GOT3 (cell line): ENCODE data around the gene FIBIN.
"Not testable (repeated sequence)": the region's sequence is repeated elsewhere in the genome, so short reads cannot be mapped to it uniquely, and the experiment has no call there.

Source experiments
- DNase-seq: peaks from one replicate; lab custom pipeline; 2025; ENCODE audit warnings: mixed read lengths; lab: John Stamatoyannopoulos, UW

Gene FIBIN

GRCh38 chr11:26993965-26994457, at the start of gene FIBIN:
Gene FIBIN, plus strand, starts transcription at chr11:26994112. Its CDS starts 415 bp downstream, at chr11:26994527.
- peak; percentile 9 for DNase-seq

DNA sequence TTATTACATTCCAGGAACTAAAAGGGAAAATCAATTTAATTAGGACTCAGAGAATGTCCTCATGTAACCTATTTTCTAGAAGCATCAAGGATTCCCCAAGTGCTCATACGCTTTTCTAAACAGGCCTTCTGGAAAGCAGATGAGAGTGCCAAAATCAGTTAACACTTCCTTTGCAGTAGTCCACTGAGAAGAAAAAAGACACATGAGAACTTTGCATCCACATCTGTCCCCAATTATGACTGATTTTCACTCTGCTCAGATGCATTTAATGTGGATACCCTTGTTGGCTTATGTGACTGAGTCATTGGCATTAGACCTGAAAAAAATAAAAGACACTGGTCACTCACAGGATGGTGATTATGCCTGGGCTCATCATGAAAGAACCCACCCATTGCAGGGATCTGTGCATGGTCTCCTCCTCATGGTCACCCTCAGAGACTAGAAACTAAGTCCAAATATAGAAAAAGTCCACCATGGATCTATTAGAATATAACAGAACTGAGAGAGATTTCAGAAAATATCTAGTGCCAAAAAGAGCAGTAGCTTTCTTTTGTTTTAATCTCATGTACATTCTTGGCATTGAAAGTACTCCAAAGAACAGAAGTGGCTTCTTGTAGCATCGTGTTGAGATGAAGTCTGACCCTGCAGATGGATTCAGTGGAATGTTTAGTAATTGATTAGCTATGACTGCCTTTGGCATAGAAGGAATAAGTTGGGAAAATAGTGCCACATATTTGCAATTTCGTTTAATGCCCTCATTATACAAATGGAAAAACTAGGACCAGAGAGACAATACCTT, 48.8 kb upstream of the FIBIN start:
- DNase-seq = no peak

- DNase-seq = no peak
Observed at GRCh38 chr11:26946257-26946716, 47.6 kb upstream of the FIBIN start.

DNA sequence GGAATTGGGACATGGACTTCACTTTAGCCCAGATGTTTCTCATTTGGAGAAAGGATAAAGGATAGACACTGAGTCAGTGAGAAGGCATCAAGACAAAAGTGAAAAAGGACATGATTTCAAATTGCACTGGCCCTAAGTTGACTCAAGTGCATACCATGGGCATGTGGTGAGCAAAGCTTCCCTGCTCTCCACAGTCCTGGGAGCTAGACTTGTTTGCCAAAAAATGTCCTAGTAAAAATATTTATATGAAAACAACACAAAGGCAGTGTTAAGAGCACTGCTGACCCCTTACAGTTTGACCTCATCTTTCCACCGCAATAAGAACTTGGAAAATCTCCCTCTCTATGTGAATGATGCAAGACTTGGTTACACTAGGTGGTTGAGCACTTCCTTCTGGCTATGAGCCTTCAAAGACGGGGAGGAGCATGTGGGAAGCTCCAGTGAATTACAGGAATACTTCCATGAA, 46.5 kb upstream of the FIBIN start:
- peak; percentile 15 for DNase-seq

DNA sequence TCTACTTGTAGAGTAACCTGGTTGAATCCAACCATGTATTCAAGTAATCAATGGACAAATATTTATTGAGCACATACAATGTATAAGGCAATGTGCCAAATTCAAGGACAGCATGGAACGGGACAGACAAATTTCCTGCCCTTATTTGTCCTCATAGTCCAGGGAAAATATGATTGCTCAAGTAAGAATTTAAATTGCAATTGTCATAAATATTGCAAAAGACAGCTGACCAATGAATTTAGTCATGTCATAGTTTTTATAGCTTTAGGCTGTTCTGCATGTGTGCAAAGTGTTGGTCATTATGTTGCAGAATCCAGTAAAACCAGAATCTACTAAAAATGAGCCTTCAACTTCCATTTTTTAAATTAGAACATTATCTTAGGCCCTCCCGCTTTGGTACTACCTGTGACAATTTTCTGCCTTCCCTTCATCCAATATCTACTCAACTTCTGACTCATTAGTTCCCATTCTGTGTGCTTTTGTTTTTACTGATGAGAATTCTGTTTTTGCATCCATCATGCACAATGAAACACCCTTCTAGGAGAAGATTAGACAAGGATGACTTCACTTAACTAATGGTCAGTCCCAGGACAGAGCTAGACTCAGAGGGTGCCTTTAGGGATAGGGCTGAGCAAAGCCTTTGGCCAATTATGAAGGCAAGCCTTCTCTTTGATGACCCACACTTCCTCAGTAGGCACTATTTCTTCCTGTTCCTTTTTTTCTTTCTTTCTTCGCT, 45.8 kb upstream of the FIBIN start:
- DNase-seq = no peak

- DNase-seq = no peak
Observed at GRCh38 chr11:26948881-26949280, 45.0 kb upstream of the FIBIN start.

DNA sequence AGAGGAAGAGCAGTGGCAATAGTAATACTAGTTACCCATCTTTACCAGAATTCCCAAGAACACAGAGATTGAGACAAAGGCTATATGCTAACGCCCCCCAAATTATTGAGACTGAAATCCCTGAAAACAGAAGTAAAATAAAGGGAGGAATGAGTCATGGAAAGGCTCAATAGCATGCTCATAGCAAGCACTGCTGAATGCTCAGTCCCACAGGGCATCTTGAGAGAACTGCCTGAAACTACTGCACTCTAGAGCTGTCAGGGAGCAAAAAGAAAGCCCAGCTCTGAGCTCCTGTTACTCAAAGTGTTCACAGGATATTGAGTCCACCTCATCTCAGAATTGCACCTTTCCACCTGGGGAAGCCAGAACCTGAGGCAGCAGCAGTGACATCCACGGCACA, 44.1 kb upstream of the FIBIN start:
- DNase-seq = no peak

- no peak for DNase-seq
Observed at GRCh38 chr11:26950260-26950719, 43.6 kb upstream of the FIBIN start.

DNA sequence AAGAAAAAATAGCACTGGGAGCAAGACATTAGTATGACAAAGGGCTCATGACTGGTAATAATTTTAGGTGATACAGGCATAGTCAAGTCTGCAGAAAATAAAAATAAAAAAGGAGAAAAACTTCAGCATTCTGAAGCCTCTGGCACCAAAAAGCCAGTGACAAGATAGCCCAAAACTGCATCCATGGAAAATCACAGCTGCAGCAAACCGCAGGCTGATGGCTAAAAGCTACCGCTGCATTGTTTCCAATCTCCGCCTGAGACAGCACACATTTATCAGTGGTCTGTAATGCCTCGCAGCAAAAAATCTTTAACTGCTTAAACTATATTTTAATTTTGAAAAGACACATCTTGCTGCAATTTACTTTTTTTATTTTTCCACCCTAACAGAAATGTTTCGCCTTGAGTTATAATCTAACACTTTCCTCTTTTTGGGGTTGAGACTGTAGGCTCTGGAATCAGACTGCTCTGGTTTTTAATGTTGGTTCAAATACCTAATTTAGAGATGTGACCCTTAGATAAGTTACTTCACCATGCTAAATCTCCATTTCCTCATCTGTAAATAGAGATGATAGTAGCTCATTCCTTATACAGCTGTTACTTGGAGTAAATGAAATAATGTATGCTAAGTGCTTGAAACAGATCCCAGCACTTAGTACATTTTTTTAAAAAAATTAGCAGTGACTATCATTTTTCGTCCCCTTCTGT, 42.0 kb upstream of the FIBIN start:
- DNase-seq = no peak

GRCh38 chr11:26953770-26954392, 40.0 kb upstream of the FIBIN start:
- no peak for DNase-seq

- no peak for DNase-seq
Observed at GRCh38 chr11:26958005-26958701, 35.8 kb upstream of the FIBIN start.

- no peak for DNase-seq
Observed at GRCh38 chr11:26958702-26959049, 35.2 kb upstream of the FIBIN start.

GRCh38 chr11:26960281-26960680, 33.6 kb upstream of the FIBIN start:
- DNase-seq = no peak

DNA sequence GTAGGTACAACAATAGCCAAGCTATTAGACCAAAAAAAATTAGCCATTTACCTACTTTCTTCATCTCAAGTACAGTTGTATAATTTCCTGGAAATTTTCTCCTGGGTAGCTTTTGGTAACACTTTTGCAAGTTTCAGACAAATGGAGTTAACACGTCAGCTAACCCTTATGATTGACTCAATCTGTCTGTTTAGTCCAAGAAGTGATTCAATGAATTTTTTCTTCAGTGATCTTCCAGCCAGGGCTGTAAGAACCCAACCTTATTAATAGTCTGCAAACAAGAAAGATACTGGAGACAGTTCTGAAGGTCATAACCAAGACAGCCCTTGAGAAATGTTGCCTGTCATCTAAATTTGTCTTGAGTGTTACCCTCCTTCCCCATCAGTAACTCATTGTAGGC, 30.1 kb upstream of the FIBIN start:
- DNase-seq = no peak

DNA sequence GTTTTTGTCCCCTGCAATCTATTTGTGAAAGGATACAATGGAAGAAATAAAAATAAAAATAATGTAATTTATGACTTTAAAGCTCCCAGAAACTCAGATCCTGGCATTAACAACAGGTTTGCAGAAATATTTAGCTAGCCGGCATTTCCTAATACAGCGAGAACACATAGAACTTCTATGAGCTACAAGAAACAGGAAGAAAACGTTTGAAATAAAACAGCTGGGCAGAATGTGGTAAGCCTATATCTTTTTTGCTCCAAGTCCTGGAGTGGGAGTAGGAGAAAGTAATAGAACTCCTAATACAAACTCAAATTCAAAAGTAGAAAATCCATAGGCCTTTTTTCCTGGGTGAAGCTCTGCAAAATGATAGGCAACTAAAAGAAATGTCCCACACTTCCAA, 29.6 kb upstream of the FIBIN start:
- DNase-seq = no peak

- not testable (repeated sequence) for DNase-seq
Observed at GRCh38 chr11:26964847-26965485, 28.9 kb upstream of the FIBIN start.

- DNase-seq = no peak
Observed at GRCh38 chr11:26971961-26972360, 22.0 kb upstream of the FIBIN start.

DNA sequence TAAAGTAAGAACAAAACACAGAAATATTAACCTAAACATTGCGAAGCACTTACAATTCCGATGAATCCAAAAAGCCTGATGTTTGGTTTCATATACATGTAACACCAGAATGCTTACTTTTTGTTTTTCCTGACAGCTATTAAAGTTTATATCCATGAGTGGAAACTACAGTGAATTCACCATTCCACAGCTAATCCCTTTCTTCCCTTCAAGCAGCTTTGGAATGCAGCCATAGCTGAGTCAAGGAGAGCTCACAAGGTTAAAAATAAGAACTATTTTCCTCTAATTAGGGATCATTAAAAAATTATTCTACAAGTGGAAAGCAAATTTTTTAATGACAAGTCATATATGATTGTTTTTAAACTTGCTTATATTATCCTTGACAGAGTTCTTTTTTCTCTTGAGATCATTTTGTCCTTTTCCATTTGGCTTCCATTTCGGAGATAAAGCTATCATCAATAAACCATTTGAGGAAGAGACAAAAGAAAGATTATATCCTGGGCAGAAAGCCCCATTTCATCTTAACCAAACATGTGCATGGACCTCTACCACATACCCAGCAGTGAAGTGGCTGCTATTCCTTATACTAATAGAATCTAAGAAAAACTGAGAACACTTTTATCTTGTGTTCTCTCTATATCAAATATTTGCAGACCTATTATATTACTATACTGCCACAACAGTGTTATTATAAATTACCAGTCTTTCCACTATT, 19.7 kb upstream of the FIBIN start:
- DNase-seq = no peak

DNA sequence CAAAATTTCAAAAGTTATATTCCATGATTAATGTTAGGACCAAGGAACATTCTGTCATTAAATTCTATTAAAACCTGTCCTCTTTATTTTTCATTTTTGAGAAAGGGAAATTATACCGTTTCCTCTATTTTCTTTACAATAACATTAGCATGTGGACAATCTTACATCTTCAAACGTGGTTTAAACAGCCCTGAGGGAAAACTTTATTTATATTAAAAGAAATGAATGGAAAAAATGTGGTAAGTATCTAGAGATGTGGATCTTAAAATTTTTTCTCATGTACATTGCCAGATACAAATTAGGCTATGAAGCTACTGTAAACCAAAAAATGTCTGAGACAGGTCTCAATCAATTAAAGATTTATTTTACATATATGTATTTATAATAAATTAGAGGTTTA, 18.9 kb upstream of the FIBIN start:
- DNase-seq = no peak

GRCh38 chr11:26976389-26976788, 17.5 kb upstream of the FIBIN start:
- DNase-seq = no peak
